ENCODE measurements around the gene IL2RA. TPM values are rescaled to one million over a fixed set of nuclear protein-coding genes. Genes with fewer than 3 reads are reported as not detected.
"Not testable (repeated sequence)": the region's sequence is repeated elsewhere in the genome, so short reads cannot be mapped to it uniquely, and the experiment has no call there.

Gene IL2RA
- total RNA-seq, 1 experiment from 2014 or later, result not detected

DNA sequence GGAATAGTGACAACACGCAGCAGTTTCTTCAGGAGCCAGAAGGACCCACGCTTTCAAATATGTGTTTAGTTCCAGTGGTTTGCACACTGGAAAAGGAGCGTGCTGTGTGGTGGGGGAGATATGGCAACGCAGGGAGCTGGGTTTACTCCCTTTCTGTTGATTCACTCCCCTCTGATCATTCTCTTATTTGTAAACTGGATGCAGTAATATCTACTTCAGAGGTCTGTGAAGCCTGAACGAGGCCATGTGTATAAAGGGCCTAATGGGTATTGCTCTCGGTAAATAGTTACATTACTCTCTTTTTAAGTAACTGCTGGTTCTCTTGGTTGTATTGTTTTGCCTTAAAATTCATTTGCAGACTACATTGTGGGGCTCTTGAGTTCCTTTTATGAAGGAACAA is 45.9 kb upstream of the IL2RA start:
- Histone ChIP-seq H2AFZ (ENCODE audit: low read length) (no peak overlapping the region), H4K5ac (ENCODE audit: insufficient read length, low read depth, low read length) (no peak overlapping the region), H3K14ac (ENCODE audit: insufficient read depth, low read length) (no peak overlapping the region), H2BK12ac (ENCODE audit: insufficient read length, low read depth, low read length) (no peak overlapping the region), H4K8ac (replicated peaks; ENCODE audit: insufficient read length, low read depth, low read length) (no peak overlapping the region), H4K20me1 (ENCODE audit: control insufficient read depth, insufficient read depth, insufficient read length) (no peaks in the 10 kb centered on the region), H3T11ph (ENCODE audit: low read length) (no peak overlapping the region), H3K4me1 (ENCODE audit: insufficient read depth, low read length) (peaks cover 9% of the 10 kb centered on the region), H2BK20ac (ENCODE audit: low read depth, low read length, poor library complexity, severe bottlenecking) (no peak overlapping the region), H2BK120ac (ENCODE audit: low read depth, low read length, poor library complexity, severe bottlenecking) (no peak overlapping the region), H4K91ac (ENCODE audit: insufficient read length, low read depth, low read length) (no peak overlapping the region), H3K56ac (ENCODE audit: insufficient read length, low read depth, low read length) (no peak overlapping the region), H3K23ac (ENCODE audit: insufficient read length, low read depth, low read length) (no peak overlapping the region), H2BK5ac (ENCODE audit: insufficient read length, low read length) (no peak overlapping the region), H3K23me2 (ENCODE audit: insufficient read length, low read depth, low read length, poor library complexity, severe bottlenecking) (no peaks in the 10 kb centered on the region), H3K79me2 (ENCODE audit: insufficient read depth, low read length) (0 out of 2 replicates have a peak, but pooled peaks cover 2% of the 10 kb centered on the region), H3K18ac (ENCODE audit: insufficient read length, low read depth, low read length) (no peak overlapping the region), H3K9ac (ENCODE audit: extremely low read depth, insufficient read length, low read length) (no peak overlapping the region), H3K4me2 (ENCODE audit: insufficient read depth, insufficient read length, low read length) (no peak overlapping the region), H3K27ac (ENCODE audit: insufficient read length, low read depth, low read length) (no peak overlapping the region), H2AK5ac (ENCODE audit: insufficient read length, low read length) (no peak overlapping the region), H2BK15ac (ENCODE audit: low read depth, low read length) (no peak overlapping the region), H3K79me1 (ENCODE audit: insufficient read depth, low read depth, low read length, poor library complexity, severe bottlenecking) (peaks cover 3% of the 10 kb centered on the region), H3K9me3 (ENCODE audit: control insufficient read depth, low read depth, low read length) (no peaks in the 10 kb centered on the region), H3K4ac (ENCODE audit: low read depth, low read length) (no peak overlapping the region), H3K27me3 (ENCODE audit: insufficient read depth, low read length) (no peaks in the 10 kb centered on the region)
- no peak for DNase-seq
- H3K4me3 Mint-ChIP-seq, result peak overlapping the region in 1 of 2 experiments; percentile 70; a peak in 3 of 5 replicates
- H3K27ac Mint-ChIP-seq, result peak overlapping the region; percentile 27 to 87 (median 74); a peak in 5 of 7 replicates
- H3K27me3 Mint-ChIP-seq (ENCODE audit: low read depth), result no peaks in the 10 kb centered on the region
- TF ChIP-seq, protein P1, sequence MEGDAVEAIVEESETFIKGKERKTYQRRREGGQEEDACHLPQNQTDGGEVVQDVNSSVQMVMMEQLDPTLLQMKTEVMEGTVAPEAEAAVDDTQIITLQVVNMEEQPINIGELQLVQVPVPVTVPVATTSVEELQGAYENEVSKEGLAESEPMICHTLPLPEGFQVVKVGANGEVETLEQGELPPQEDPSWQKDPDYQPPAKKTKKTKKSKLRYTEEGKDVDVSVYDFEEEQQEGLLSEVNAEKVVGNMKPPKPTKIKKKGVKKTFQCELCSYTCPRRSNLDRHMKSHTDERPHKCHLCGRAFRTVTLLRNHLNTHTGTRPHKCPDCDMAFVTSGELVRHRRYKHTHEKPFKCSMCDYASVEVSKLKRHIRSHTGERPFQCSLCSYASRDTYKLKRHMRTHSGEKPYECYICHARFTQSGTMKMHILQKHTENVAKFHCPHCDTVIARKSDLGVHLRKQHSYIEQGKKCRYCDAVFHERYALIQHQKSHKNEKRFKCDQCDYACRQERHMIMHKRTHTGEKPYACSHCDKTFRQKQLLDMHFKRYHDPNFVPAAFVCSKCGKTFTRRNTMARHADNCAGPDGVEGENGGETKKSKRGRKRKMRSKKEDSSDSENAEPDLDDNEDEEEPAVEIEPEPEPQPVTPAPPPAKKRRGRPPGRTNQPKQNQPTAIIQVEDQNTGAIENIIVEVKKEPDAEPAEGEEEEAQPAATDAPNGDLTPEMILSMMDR (conservative IDR thresholded peaks at IDR 0.05), result no peak
- peaks cover 42 to 46% of the 10 kb centered on the region in 2 experiments for H3K4me1 Mint-ChIP-seq
- H3K9me3 Mint-ChIP-seq, result no peaks in the 10 kb centered on the region
- peaks cover 42 to 66% (median 64%) of the 10 kb centered on the region in 3 experiments for H3K36me3 Mint-ChIP-seq (ENCODE audit: insufficient read depth in 1 of 3, low read depth in 3 of 3)
- no CpG with 5 or more reads among the region's 6 CpGs for WGBS (ENCODE audit: extremely low coverage, insufficient read length, low lambda C conversion rate)

DNA sequence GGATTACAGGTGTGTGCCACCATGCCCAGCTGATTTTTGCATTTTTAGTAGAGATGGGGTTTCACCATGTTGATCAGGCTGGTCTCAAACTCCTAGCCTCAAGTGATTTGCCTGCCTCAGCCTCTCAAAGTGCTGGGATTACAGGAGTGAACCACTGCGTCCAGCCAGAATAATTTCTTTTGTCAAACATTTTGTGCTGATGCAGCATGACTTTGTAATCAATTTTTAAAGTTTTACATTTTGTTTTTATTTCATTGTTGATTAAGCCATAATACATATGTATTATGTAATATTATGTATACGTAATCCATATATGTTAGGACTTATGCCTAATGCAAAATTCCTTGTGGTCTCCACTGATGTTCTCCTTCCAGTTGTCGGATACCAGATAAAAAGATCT is 45.4 kb upstream of the IL2RA start:
- not testable (repeated sequence) for H3K4me3 Mint-ChIP-seq; H3K18ac ChIP-seq (ENCODE audit: insufficient read length, low read depth, low read length); H2BK20ac ChIP-seq (ENCODE audit: low read depth, low read length, poor library complexity, severe bottlenecking); H2BK5ac ChIP-seq (ENCODE audit: insufficient read length, low read length); H2AK5ac ChIP-seq (ENCODE audit: insufficient read length, low read length); H4K20me1 ChIP-seq (ENCODE audit: control insufficient read depth, insufficient read depth, insufficient read length); H3K4me1 ChIP-seq (ENCODE audit: insufficient read depth, low read length); H3K14ac ChIP-seq (ENCODE audit: insufficient read depth, low read length); H3K9me3 Mint-ChIP-seq; H4K5ac ChIP-seq (ENCODE audit: insufficient read length, low read depth, low read length); H3K56ac ChIP-seq (ENCODE audit: insufficient read length, low read depth, low read length); H3K27me3 Mint-ChIP-seq (ENCODE audit: low read depth); H3K23ac ChIP-seq (ENCODE audit: insufficient read length, low read depth, low read length); H2AFZ ChIP-seq (ENCODE audit: low read length); H3K4ac ChIP-seq (ENCODE audit: low read depth, low read length); H3K27ac ChIP-seq (ENCODE audit: insufficient read length, low read depth, low read length); H2BK120ac ChIP-seq (ENCODE audit: low read depth, low read length, poor library complexity, severe bottlenecking); H2BK12ac ChIP-seq (ENCODE audit: insufficient read length, low read depth, low read length); H3K27me3 ChIP-seq (ENCODE audit: insufficient read depth, low read length); DNase-seq; H4K91ac ChIP-seq (ENCODE audit: insufficient read length, low read depth, low read length); H3T11ph ChIP-seq (ENCODE audit: low read length); H3K79me1 ChIP-seq (ENCODE audit: insufficient read depth, low read depth, low read length, poor library complexity, severe bottlenecking); H3K4me2 ChIP-seq (ENCODE audit: insufficient read depth, insufficient read length, low read length); H3K9ac ChIP-seq (ENCODE audit: extremely low read depth, insufficient read length, low read length); H3K79me2 ChIP-seq (ENCODE audit: insufficient read depth, low read length); H4K8ac ChIP-seq (replicated peaks; ENCODE audit: insufficient read length, low read depth, low read length); H2BK15ac ChIP-seq (ENCODE audit: low read depth, low read length); H3K23me2 ChIP-seq (ENCODE audit: insufficient read length, low read depth, low read length, poor library complexity, severe bottlenecking); H3K9me3 ChIP-seq (ENCODE audit: control insufficient read depth, low read depth, low read length)
- no CpG with 5 or more reads among the region's 3 CpGs for WGBS (ENCODE audit: extremely low coverage, insufficient read length, low lambda C conversion rate)
- H3K4me1 Mint-ChIP-seq, result peaks cover 45 to 49% of the 10 kb centered on the region in 2 experiments
- 0 out of 7 replicates have a peak overlapping the region, but pooled peaks of 1 of the 3 experiments have one; percentile 10 for H3K27ac Mint-ChIP-seq
- H3K36me3 Mint-ChIP-seq (ENCODE audit: insufficient read depth in 1 of 3, low read depth in 3 of 3), result peaks cover 40 to 66% (median 62%) of the 10 kb centered on the region in 3 experiments

Data from H9 (cell line).